ENCODE results near the gene NANOS2.

GRCh38 chr19:45876411-45877197, 38.0 kb downstream of the NANOS2 start:
- TF ChIP-seq, protein P1, sequence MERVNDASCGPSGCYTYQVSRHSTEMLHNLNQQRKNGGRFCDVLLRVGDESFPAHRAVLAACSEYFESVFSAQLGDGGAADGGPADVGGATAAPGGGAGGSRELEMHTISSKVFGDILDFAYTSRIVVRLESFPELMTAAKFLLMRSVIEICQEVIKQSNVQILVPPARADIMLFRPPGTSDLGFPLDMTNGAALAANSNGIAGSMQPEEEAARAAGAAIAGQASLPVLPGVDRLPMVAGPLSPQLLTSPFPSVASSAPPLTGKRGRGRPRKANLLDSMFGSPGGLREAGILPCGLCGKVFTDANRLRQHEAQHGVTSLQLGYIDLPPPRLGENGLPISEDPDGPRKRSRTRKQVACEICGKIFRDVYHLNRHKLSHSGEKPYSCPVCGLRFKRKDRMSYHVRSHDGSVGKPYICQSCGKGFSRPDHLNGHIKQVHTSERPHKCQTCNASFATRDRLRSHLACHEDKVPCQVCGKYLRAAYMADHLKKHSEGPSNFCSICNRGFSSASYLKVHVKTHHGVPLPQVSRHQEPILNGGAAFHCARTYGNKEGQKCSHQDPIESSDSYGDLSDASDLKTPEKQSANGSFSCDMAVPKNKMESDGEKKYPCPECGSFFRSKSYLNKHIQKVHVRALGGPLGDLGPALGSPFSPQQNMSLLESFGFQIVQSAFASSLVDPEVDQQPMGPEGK (CRISPR knock-in tag; IDR thresholded peaks at IDR 0.05; ENCODE audit: borderline replicate concordance): no peak
- no peak for TF ChIP-seq TCF4 (CRISPR knock-in tag; IDR thresholded peaks at IDR 0.05; ENCODE audit: borderline replicate concordance)
- no peak for TF ChIP-seq GLIS3 (CRISPR knock-in tag; IDR thresholded peaks at IDR 0.05)
- no peak for TF ChIP-seq TSHZ2 (CRISPR knock-in tag; IDR thresholded peaks at IDR 0.05)
- no peak for TF ChIP-seq CSDC2 (CRISPR knock-in tag; IDR thresholded peaks at IDR 0.05)
- no peak for TF ChIP-seq ZNF8 (CRISPR knock-in tag; IDR thresholded peaks at IDR 0.05)
- TF ChIP-seq RARB (CRISPR knock-in tag; IDR thresholded peaks at IDR 0.05): no peak
- no peak for TF ChIP-seq SNAI2 (CRISPR knock-in tag; IDR thresholded peaks at IDR 0.05)
- TF ChIP-seq OSR1 (CRISPR knock-in tag; IDR thresholded peaks at IDR 0.05): no peak

All from SK-N-SH treated with all-trans-retinoic acid at 6 μM for 48 hours (cell line).